Raji (cell line): ENCODE data around the gene PPIG.

Experiments
- POLR2A ChIP-seq: IDR thresholded peaks from 2 replicates; pipeline ENCODE4 v1.6.1; 2011; ENCODE audit warnings: low read depth, low read length, control low read depth; ENCODE audit not compliant: insufficient read depth

PPIG gene

DNA sequence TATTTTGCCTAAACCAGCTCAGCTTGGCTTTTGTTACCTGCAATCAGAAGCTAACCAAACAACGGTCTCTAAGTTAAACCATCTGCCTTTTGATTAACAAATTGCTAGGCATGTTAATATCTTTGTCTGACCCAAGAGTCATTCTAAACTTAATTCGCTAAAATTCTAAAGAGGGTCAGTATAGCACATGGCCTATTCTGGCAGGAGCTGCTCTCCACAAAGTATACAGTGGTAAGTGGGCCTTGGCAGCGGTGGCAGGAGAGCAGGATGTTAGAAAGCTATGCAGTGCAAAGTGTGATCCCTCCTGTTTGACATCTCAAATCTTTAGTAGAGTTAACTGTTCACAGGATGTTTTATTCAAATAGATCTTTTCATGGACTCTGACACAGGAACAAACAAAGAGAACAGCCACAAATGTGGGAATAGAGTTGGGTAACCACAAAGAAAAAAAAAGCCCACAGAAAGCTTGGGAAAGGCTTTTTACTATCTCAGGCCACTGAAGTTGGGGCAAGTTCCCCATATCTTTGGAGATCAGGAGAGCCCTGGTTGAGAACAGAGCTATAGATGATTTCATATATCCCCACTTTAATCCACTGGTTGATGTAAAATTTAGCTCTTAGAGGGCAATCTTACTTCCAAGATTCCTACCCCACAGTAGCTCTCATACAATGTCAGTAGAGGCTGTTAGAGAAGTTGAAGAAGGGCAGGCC is 99.4 kb downstream of the PPIG start:
- TF ChIP-seq POLR2A = no peak

DNA sequence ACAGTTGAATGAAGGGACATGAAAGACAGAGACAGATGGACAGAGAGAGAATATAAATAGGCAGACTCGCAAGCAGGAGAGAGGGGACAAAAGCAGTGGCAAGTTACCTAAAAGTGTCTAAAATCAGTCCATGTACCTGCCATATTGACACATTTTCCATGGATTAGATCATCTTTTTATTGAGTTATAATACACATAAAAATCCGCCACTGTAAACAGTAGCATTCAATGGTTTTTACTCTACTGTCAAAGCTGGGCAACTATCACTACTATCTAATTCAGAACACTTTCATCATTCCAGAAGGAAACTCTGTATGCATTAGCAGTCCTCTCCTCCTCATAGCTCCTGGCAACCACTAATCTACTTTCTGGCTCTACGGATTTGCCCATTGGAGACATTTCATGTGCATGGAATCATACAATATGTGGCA is 100.0 kb downstream of the PPIG start:
- TF ChIP-seq POLR2A = no peak

DNA sequence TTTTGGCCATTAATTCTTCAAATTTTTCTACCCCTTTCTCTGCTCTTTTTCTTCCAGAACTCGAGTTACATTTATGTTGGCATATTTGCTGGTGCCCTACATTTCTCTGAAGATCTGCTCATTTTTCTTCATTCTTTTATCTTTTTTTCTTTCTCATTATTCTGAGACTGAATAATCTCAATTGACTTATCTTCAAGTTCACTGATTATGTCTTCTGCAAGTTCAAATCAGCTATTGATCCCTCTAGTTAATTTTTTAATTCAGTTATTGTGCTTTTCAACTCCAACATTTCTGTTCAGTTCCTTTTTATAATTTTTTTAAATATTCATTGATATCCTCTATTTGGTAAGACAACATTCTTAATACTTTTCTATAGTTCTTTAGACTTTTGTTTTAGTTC is 106.8 kb downstream of the PPIG start:
- no peak for TF ChIP-seq POLR2A
